ENCODE measurements around the gene DNASE1L3. TPM values are rescaled to one million over a fixed set of nuclear protein-coding genes. Genes with fewer than 3 reads are reported as not detected.

DNASE1L3 gene
- total RNA-seq (1 to 10 TPM; 1.2 to 4.6 (median 2.4) TPM), polyA plus RNA-seq (1 to 10 TPM; 2.3 to 3.1 TPM)
- long read RNA-seq, donor 1, partial matches to known transcripts: 0 of 1 reads
- long read RNA-seq, donor 1, other reads (novel, unspliced or antisense): 0 of 1 reads
- long read RNA-seq, donor 2: 0 reads
- long read RNA-seq, donor 3: 0 reads

DNA sequence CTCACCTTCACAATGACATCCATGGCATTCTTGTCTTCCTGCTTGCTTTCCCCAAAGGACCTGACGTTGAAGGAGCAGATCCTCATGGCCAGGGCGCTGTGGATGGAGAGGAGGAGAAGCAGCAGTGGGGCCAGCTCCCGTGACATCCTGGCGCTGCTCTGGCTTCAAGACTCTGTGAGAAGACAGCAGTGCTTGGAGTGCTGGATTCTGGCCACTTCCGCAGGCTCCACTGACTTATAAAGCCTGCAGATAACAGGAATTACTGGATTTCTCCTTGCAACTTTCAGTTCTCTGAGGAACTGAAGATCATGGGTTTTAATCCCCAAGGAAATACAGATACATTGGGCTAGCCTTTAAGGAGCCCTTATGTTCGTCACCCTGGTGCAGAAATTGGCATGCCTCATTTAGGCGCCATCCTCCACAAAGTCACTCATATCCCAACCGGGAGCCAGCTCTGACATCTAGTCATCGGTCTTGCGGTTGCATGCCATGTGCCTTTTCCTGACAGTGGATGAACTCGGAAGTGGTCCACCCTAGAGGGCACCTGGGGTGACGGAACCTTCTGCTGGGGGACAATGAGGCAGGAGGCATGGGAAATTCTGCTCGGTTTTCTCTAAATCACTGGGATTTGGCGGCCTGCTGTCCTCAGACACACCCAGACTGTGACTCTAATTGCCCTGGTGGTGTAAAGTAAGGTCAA is at the start of gene DNASE1L3:
TSS of gene DNASE1L3 (minus strand) at position 212 of the 700 bp plus-strand sequence. CDS start at position 146, 66 bp downstream.
- Histone ChIP-seq H3K4me1 (peaks cover 0 to 13% (median 4%) of the 10 kb centered on the region in 9 donors), H3K9me3 (no peaks in the 10 kb centered on the region), H3K27me3 (peaks cover 0 to 8% (median 0%) of the 10 kb centered on the region in 7 donors), H3K36me3 (no peaks in the 10 kb centered on the region), H3K27ac (no peak within 1 kb of the TSS), H3K4me3 (no peak within 1 kb of the TSS)
- WGBS, 2 donors: 67 to 71% methylated on average over 14 of the region's 14 CpGs
- TF ChIP-seq, protein P1, sequence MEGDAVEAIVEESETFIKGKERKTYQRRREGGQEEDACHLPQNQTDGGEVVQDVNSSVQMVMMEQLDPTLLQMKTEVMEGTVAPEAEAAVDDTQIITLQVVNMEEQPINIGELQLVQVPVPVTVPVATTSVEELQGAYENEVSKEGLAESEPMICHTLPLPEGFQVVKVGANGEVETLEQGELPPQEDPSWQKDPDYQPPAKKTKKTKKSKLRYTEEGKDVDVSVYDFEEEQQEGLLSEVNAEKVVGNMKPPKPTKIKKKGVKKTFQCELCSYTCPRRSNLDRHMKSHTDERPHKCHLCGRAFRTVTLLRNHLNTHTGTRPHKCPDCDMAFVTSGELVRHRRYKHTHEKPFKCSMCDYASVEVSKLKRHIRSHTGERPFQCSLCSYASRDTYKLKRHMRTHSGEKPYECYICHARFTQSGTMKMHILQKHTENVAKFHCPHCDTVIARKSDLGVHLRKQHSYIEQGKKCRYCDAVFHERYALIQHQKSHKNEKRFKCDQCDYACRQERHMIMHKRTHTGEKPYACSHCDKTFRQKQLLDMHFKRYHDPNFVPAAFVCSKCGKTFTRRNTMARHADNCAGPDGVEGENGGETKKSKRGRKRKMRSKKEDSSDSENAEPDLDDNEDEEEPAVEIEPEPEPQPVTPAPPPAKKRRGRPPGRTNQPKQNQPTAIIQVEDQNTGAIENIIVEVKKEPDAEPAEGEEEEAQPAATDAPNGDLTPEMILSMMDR (IDR thresholded peaks at IDR 0.05): no peak
- intact Hi-C loops (cut with DNase I): no loop called here
- DNase-seq (no peak), ATAC-seq (peak in 1 of 8 donors; percentile 51)

DNA sequence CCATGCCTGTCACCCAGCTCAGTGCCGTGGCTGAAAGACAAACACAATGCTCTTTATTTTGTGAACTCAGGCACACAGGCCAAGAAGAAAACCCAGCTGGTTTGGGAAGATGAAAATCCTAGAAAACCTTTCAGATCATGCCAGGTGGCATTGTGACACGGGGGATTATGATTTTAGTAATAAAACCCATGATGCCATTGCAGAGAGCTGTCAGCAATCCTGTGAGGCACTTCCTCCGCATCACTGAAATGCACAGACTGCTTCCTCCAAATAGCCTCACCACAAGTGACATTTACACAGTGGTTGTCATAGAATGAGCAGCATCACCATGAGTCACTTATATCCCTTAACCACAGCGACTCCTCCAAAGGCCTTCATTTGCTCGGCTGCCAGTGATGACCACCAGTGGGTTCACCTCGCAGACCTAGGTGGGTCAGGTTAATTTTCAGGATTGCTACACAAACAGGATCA is 49.5 kb upstream of the DNASE1L3 start:
- DNase-seq: no peak
- ATAC-seq: no peak
- Histone ChIP-seq H3K36me3 (peaks cover 0 to 56% (median 13%) of the 10 kb centered on the region in 9 donors), H3K4me3 (no peak overlapping the region), H3K27me3 (no peaks in the 10 kb centered on the region), H3K9me3 (no peaks in the 10 kb centered on the region), H3K27ac (no peak overlapping the region), H3K4me1 (peaks cover 0 to 5% (median 0%) of the 10 kb centered on the region in 9 donors)
- 90 to 94% methylated on average over 6 of the region's 6 CpGs for WGBS, 2 donors
- intact Hi-C loops (cut with DNase I): no loop called here
- TF ChIP-seq, protein P1 (IDR thresholded peaks at IDR 0.05): no peak

DNA sequence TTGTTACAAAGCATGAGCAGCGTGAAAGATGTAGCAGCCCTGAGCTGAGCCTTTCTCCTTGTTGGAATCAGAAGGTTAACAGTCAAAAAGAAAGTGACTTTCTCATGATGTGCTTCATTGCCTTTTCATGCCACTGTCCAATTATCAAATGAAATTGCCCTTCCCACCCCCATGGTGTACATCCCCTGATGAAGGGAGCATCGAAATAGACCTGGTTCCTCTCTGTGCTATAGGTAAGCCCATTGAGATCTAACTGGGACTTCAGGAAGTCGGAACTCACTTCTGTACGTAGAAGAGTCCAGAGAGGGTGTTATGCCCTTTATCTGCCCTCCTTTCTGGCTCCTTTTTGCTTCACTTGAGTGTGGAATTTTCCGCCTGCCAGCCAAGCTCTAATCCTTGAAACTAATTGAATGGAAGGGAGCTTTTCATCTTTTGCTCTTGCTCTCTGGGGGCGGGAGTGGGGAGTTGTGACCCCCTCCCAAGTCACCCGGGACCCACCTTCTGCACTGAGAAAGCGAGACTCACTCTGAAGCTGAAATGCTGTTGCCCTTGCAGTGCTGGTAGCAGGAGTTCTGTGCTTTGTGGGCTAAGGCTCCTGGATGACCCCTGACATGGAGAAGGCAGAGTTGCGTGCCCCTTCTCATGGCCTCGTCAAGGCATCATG is 47.8 kb upstream of the DNASE1L3 start:
- TF ChIP-seq, protein P1 (IDR thresholded peaks at IDR 0.05): no peak
- WGBS, 2 donors: 91 to 95% methylated on average over 10 of the region's 10 CpGs
- H3K4me3 ChIP-seq: no peak overlapping the region
- DNase-seq: no peak
- no peaks in the 10 kb centered on the region for H3K27me3 ChIP-seq
- intact Hi-C loops (cut with DNase I): no loop called here
- no peaks in the 10 kb centered on the region for H3K9me3 ChIP-seq
- H3K36me3 ChIP-seq: peaks cover 0 to 53% (median 13%) of the 10 kb centered on the region in 9 donors
- ATAC-seq: no peak
- H3K27ac ChIP-seq: no peak overlapping the region
- peaks cover 0 to 5% (median 0%) of the 10 kb centered on the region in 9 donors for H3K4me1 ChIP-seq

DNA sequence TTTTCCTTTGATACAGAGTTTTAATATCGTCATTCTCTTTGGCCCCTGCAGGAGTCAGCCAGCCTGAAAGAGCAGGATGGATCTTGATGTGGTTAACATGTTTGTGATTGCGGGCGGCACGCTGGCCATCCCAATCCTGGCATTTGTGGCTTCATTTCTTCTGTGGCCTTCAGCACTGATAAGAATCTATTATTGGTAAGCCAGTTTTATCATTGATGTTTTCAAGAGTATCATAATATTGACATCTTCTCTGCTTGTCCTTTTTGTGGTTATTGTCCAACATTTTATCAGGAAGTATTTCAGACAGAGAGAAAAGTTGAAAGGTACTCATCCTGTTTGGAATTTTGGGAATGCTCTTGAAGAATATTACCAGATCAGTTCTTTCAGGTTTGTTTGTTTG is 45.7 kb upstream of the DNASE1L3 start:
- TF ChIP-seq, protein P1 (IDR thresholded peaks at IDR 0.05): no peak
- peaks cover 0 to 53% (median 13%) of the 10 kb centered on the region in 9 donors for H3K36me3 ChIP-seq
- no peak overlapping the region for H3K27ac ChIP-seq
- peaks cover 0 to 5% (median 0%) of the 10 kb centered on the region in 9 donors for H3K4me1 ChIP-seq
- H3K4me3 ChIP-seq: no peak overlapping the region
- DNase-seq (no peak), ATAC-seq (no peak)
- H3K9me3 ChIP-seq: no peaks in the 10 kb centered on the region
- 88 to 94% methylated on average over 4 of the region's 4 CpGs for WGBS, 2 donors
- H3K27me3 ChIP-seq: no peaks in the 10 kb centered on the region
- intact Hi-C loops (cut with DNase I): no loop called here

All from heart right ventricle (tissue), 16 donors.